HCT116 (cell line): ENCODE results near the gene PDGFA. TPM values are rescaled to one million over a fixed set of nuclear protein-coding genes. Genes with fewer than 3 reads are reported as not detected.

Experiments
- ATAC-seq: fragments of 200-7000 bp; cut with Tn5 transposase; 2 replicates; pipeline ENCODE4 v1.9.1; 2020; ENCODE audit warnings: mild to moderate bottlenecking, moderate library complexity
- BruUV-seq: library from RNA; stranded (reverse); fragments of 400-500 nt; replicated peaks from 2 replicates; lab custom pipeline; 2021; lab: Mats Ljungman, UMichigan
- CTCF ChIA-PET: fragments of 300-600 bp; sonication (Branson Sonifier 250); formaldehyde crosslinking; loops from one replicate; lab custom pipeline; 2021; ENCODE audit warnings: antibody characterized with exemption; lab: Charles Lee
- POLR2A ChIA-PET: fragments of 300-600, 350-600 bp; sonication (Branson Sonifier 250); formaldehyde crosslinking; loops from one replicate; lab custom pipeline; 2021; ENCODE audit warnings: antibody characterized with exemption; lab: Charles Lee
- RAD21 ChIA-PET, 2 experiments: fragments of 300-600 bp; sonication (Branson Sonifier 250); formaldehyde crosslinking; loops; one replicate each; lab custom pipeline; 2023; ENCODE audit warnings: low total read pairs in 2 of 2; ENCODE audit not compliant: uncharacterized antibody in 2 of 2, unreplicated experiment in 2 of 2, low non-redundant PET in 1 of 2; lab: Charles Lee
- DNase-seq: peaks from one replicate; pipeline ENCODE4 v3.0.0-alpha.2; 2010; ENCODE audit warnings: low read depth, low spot score
- H2AFZ ChIP-seq: fragments of 200-600 bp; shearing (Covaris generic), sonication (generic); 2 replicates; pipeline ENCODE4 v1.6.1; 2017; ENCODE audit warnings: low read depth, mixed run types, mixed read lengths, antibody characterized with exemption, low read length; ENCODE audit not compliant: poor library complexity, severe bottlenecking
- H3K27ac ChIP-seq: 2 replicates; pipeline ENCODE4 v1.5.1; 2012; ENCODE audit warnings: low read depth, low read length
- H3K27me3 ChIP-seq: fragments of 200-600 bp; sonication (generic); 2 replicates; pipeline ENCODE4 v1.6.1; 2016; ENCODE audit warnings: mixed run types, low read length, mixed read lengths; ENCODE audit not compliant: insufficient read depth
- H3K36me3 ChIP-seq, 2 experiments: fragments of 200-500 bp in 1 of 2; fragments of 200-600 bp in 1 of 2; sonication (Bioruptor generic) in 1 of 2; sonication (generic) in 1 of 2; 2 replicates each; pipeline versions ENCODE4 v1.5.1 to v1.6.1; 2014 to 2016; ENCODE audit warnings: low read length in 2 of 2, inconsistent platforms in 1 of 2, mixed read lengths in 1 of 2, mixed run types in 1 of 2; ENCODE audit not compliant: insufficient read depth in 2 of 2, control insufficient read depth in 1 of 2
- H3K4me1 ChIP-seq, 2 experiments: fragments of 200-600 bp in 1 of 2; sonication (generic) in 1 of 2; 2 replicates each; pipeline versions ENCODE4 v1.5.1 to v1.6.1; 2012 to 2017; ENCODE audit warnings: low read length in 2 of 2, inconsistent platforms in 1 of 2, mild to moderate bottlenecking in 1 of 2, mixed read lengths in 1 of 2, mixed run types in 1 of 2, moderate library complexity in 1 of 2; ENCODE audit not compliant: insufficient read depth in 2 of 2, control insufficient read depth in 1 of 2
- H3K4me2 ChIP-seq: fragments of 200-600 bp; sonication (generic); 2 replicates; pipeline ENCODE4 v1.6.1; 2017; ENCODE audit warnings: mixed run types, low read length, mixed read lengths
- H3K4me3 ChIP-seq, 2 experiments: fragments of 200-600 bp in 1 of 2; sonication (generic) in 1 of 2; replicated peaks in 1 of 2; 2 replicates each; pipeline ENCODE4 v1.5.1; 2011 to 2016; ENCODE audit warnings: low read length in 2 of 2, control low read depth in 1 of 2, low read depth in 1 of 2, mild to moderate bottlenecking in 1 of 2, mixed read lengths in 1 of 2, mixed run types in 1 of 2
- H3K79me2 ChIP-seq: fragments of 200-600 bp; sonication (generic); 2 replicates; pipeline ENCODE4 v1.6.1; 2017; ENCODE audit warnings: mild to moderate bottlenecking, mixed run types, low read length, moderate library complexity, mixed read lengths; ENCODE audit not compliant: insufficient read depth
- H3K9ac ChIP-seq: fragments of 200-600 bp; sonication (generic); 2 replicates; pipeline ENCODE4 v1.6.1; 2016; ENCODE audit warnings: low read length, mixed read lengths
- H3K9me2 ChIP-seq: fragments of 200-600 bp; sonication (generic), shearing (Covaris generic); 2 replicates; pipeline ENCODE4 v1.6.1; 2017; ENCODE audit warnings: mixed run types, mild to moderate bottlenecking, moderate library complexity; ENCODE audit not compliant: insufficient read depth
- H3K9me3 ChIP-seq, 2 experiments: fragments of 200-500 bp in 1 of 2; fragments of 200-600 bp in 1 of 2; sonication (Bioruptor generic) in 1 of 2; sonication (generic) in 1 of 2; 2 replicates each; pipeline ENCODE4 v1.6.1; 2014 to 2017; ENCODE audit warnings: low read length in 2 of 2, mixed read lengths in 2 of 2, inconsistent platforms in 1 of 2, low read depth in 1 of 2, mild to moderate bottlenecking in 1 of 2, mixed run types in 1 of 2, moderate library complexity in 1 of 2; ENCODE audit not compliant: control insufficient read depth in 1 of 2, insufficient read depth in 1 of 2
- H4K20me1 ChIP-seq: fragments of 200-600 bp; sonication (generic), shearing (Covaris generic); 2 replicates; pipeline ENCODE4 v1.6.1; 2017; ENCODE audit warnings: mixed run types, mild to moderate bottlenecking, moderate library complexity; ENCODE audit not compliant: insufficient read depth
- ATF3 ChIP-seq: IDR thresholded peaks from 2 replicates; pipeline ENCODE4 v1.6.1; 2012
- CBX3 ChIP-seq: IDR thresholded peaks from 2 replicates; pipeline ENCODE4 v1.6.1; 2012; ENCODE audit warnings: low read depth
- CEBPB ChIP-seq: IDR thresholded peaks from 2 replicates; pipeline ENCODE4 v1.6.1; 2012; ENCODE audit warnings: low read depth
- ELF1 ChIP-seq: IDR thresholded peaks from 2 replicates; pipeline ENCODE4 v1.6.1; 2012; ENCODE audit warnings: low read depth, borderline replicate concordance
- EZH2phosphoT487 ChIP-seq: fragments of 200-600 bp; IDR thresholded peaks from 2 replicates; pipeline ENCODE4 v1.6.1; 2018; ENCODE audit warnings: antibody characterized with exemption, borderline replicate concordance
- JUND ChIP-seq: IDR thresholded peaks from 2 replicates; pipeline ENCODE4 v1.6.1; 2012
- POLR2A ChIP-seq: IDR thresholded peaks from 2 replicates; pipeline ENCODE4 v1.7.0; 2011; ENCODE audit warnings: borderline replicate concordance; ENCODE audit not compliant: insufficient read depth, insufficient read length; ENCODE audit errors: extremely low read depth
- POLR2AphosphoS5 ChIP-seq: IDR thresholded peaks from 2 replicates; pipeline ENCODE4 v1.6.1; 2011; ENCODE audit warnings: mild to moderate bottlenecking, low read depth, low read length, moderate library complexity
- SIN3A ChIP-seq: IDR thresholded peaks from 2 replicates; pipeline ENCODE4 v1.6.1; 2012; ENCODE audit warnings: low read depth
- SP1 ChIP-seq: IDR thresholded peaks from 2 replicates; pipeline ENCODE4 v1.6.1; 2012; ENCODE audit warnings: low read depth
- SRF ChIP-seq: IDR thresholded peaks from 2 replicates; pipeline ENCODE4 v1.6.1; 2012; ENCODE audit warnings: low read depth
- TCF7L2 ChIP-seq: IDR thresholded peaks from 2 replicates; pipeline ENCODE4 v1.7.0; 2011; ENCODE audit warnings: borderline replicate concordance, inconsistent platforms; ENCODE audit not compliant: insufficient read depth, insufficient read length; ENCODE audit errors: extremely low read depth
- YY1 ChIP-seq: IDR thresholded peaks from 2 replicates; pipeline ENCODE4 v1.6.1; 2011; ENCODE audit warnings: low read length, low read depth, moderate library complexity, mild to moderate bottlenecking; ENCODE audit not compliant: insufficient replicate concordance; ENCODE audit errors: extremely low read depth
- ZFX ChIP-seq: fragments of 450-650 bp; IDR thresholded peaks from 2 replicates; pipeline ENCODE4 v1.6.1; 2017
- ZNF274 ChIP-seq: fragments of 200-500 bp; sonication (Bioruptor generic); IDR thresholded peaks from 2 replicates; pipeline ENCODE4 v1.6.1; 2014; ENCODE audit warnings: mild to moderate bottlenecking, low read depth, low read length, inconsistent platforms
- intact Hi-C: fragments of 100-400 bp; cut with micrococcal nuclease; formaldehyde crosslinking; loops from 2 replicates; pipeline ENCODE4 v1.10.0; 2022
- total RNA-seq: library from RNA; stranded (reverse); gene quantifications from one replicate; pipeline ENCODE4 v1.2.1, GENCODE V29; 2021; ENCODE audit not compliant: unreplicated experiment
- TF ChIP-seq, protein P1 (sequence below): IDR thresholded peaks from 2 replicates; pipeline ENCODE4 v1.6.1; 2011; ENCODE audit warnings: mild to moderate bottlenecking, low read length, moderate library complexity; ENCODE audit not compliant: insufficient replicate concordance; ENCODE audit errors: extremely low read depth
- TF ChIP-seq, protein P2 (sequence below): IDR thresholded peaks from 2 replicates; pipeline ENCODE4 v1.6.1; 2012; ENCODE audit warnings: low read depth

The PDGFA gene
- total RNA-seq, 1 experiment from 2014 or later = 44.7 TPM

- intact Hi-C loops = no loop called here
- Histone ChIP-seq H3K4me2 (no peak overlapping the region), H3K27me3 (no peaks in the 10 kb centered on the region), H3K36me3 (no peaks in the 10 kb centered on the region), H3K4me3 (no peak overlapping the region), H2AFZ (no peak overlapping the region), H3K9me3 (peaks cover 0 to 4% of the 10 kb centered on the region in 2 experiments; a peak in 1 of 4 replicates), H3K9ac (no peak overlapping the region), H4K20me1 (no peaks in the 10 kb centered on the region), H3K27ac (no peak overlapping the region), H3K9me2 (no peaks in the 10 kb centered on the region), H3K4me1 (peaks cover 2 to 9% of the 10 kb centered on the region in 2 experiments; a peak in 3 of 4 replicates), H3K79me2 (no peaks in the 10 kb centered on the region)
- no TSS peak for BruUV-seq
- ATAC-seq = no peak
- no peak for DNase-seq
- TF ChIP-seq SRF = no peak
- TF ChIP-seq, protein P1, sequence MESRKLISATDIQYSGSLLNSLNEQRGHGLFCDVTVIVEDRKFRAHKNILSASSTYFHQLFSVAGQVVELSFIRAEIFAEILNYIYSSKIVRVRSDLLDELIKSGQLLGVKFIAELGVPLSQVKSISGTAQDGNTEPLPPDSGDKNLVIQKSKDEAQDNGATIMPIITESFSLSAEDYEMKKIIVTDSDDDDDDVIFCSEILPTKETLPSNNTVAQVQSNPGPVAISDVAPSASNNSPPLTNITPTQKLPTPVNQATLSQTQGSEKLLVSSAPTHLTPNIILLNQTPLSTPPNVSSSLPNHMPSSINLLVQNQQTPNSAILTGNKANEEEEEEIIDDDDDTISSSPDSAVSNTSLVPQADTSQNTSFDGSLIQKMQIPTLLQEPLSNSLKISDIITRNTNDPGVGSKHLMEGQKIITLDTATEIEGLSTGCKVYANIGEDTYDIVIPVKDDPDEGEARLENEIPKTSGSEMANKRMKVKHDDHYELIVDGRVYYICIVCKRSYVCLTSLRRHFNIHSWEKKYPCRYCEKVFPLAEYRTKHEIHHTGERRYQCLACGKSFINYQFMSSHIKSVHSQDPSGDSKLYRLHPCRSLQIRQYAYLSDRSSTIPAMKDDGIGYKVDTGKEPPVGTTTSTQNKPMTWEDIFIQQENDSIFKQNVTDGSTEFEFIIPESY = no peak
- TF ChIP-seq EZH2phosphoT487 = no peak
- TF ChIP-seq ZFX = no peak
- no peak for TF ChIP-seq CEBPB
- TF ChIP-seq YY1 = no peak
- TF ChIP-seq TCF7L2 = no peak
- no peak for TF ChIP-seq CBX3
- no peak for TF ChIP-seq ATF3
- TF ChIP-seq POLR2AphosphoS5 = no peak
- no peak for TF ChIP-seq ZNF274
- no peak for TF ChIP-seq SIN3A
- TF ChIP-seq ELF1 = no peak
- TF ChIP-seq SP1 = no peak
- TF ChIP-seq JUND = no peak
- no peak for TF ChIP-seq POLR2A
- TF ChIP-seq, protein P2, sequence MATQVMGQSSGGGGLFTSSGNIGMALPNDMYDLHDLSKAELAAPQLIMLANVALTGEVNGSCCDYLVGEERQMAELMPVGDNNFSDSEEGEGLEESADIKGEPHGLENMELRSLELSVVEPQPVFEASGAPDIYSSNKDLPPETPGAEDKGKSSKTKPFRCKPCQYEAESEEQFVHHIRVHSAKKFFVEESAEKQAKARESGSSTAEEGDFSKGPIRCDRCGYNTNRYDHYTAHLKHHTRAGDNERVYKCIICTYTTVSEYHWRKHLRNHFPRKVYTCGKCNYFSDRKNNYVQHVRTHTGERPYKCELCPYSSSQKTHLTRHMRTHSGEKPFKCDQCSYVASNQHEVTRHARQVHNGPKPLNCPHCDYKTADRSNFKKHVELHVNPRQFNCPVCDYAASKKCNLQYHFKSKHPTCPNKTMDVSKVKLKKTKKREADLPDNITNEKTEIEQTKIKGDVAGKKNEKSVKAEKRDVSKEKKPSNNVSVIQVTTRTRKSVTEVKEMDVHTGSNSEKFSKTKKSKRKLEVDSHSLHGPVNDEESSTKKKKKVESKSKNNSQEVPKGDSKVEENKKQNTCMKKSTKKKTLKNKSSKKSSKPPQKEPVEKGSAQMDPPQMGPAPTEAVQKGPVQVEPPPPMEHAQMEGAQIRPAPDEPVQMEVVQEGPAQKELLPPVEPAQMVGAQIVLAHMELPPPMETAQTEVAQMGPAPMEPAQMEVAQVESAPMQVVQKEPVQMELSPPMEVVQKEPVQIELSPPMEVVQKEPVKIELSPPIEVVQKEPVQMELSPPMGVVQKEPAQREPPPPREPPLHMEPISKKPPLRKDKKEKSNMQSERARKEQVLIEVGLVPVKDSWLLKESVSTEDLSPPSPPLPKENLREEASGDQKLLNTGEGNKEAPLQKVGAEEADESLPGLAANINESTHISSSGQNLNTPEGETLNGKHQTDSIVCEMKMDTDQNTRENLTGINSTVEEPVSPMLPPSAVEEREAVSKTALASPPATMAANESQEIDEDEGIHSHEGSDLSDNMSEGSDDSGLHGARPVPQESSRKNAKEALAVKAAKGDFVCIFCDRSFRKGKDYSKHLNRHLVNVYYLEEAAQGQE = no peak
- ChIA-PET RAD21 (no interaction called here), CTCF (no interaction called here), POLR2A (no interaction called here)
Observed at GRCh38 chr7:473870-474604, 45.6 kb downstream of the PDGFA start.
